ENCODE results near the gene RAC3.

DNA sequence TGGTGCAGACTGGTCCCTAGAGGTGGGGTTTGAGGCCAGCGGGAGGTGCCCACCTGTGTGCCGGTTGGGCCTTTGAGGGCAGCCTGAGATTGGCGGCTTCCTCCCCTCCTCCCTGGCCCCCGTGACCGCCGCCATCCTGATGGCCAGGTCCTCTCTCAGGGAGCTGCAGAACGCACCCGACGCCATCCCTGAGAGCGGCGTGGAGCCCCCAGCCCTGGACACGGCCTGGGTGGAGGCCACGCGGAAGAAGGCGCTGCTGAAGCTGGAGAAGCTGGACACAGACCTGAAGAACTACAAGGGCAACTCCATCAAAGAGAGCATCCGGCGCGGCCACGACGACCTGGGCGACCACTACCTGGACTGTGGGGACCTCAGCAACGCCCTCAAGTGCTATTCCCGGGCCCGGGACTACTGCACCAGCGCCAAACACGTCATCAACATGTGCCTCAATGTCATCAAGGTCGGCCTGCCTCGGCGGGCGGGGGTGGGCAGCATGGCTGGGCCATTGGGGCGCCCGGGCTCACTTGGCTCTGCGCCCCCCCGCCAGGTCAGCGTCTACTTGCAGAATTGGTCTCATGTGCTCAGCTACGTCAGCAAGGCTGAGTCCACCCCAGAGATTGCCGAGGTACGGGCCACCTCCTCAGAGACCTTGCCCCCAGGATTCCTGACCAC lies 23.0 kb downstream of the RAC3 start:
- TF ChIP-seq, protein P1, sequence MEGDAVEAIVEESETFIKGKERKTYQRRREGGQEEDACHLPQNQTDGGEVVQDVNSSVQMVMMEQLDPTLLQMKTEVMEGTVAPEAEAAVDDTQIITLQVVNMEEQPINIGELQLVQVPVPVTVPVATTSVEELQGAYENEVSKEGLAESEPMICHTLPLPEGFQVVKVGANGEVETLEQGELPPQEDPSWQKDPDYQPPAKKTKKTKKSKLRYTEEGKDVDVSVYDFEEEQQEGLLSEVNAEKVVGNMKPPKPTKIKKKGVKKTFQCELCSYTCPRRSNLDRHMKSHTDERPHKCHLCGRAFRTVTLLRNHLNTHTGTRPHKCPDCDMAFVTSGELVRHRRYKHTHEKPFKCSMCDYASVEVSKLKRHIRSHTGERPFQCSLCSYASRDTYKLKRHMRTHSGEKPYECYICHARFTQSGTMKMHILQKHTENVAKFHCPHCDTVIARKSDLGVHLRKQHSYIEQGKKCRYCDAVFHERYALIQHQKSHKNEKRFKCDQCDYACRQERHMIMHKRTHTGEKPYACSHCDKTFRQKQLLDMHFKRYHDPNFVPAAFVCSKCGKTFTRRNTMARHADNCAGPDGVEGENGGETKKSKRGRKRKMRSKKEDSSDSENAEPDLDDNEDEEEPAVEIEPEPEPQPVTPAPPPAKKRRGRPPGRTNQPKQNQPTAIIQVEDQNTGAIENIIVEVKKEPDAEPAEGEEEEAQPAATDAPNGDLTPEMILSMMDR (IDR thresholded peaks at IDR 0.05): no peak
- no peak for TF ChIP-seq POLR2A (IDR thresholded peaks at IDR 0.05)
